ENCODE data around the gene ADRA2C. TPM values are rescaled to one million over a fixed set of nuclear protein-coding genes. Genes with fewer than 3 reads are reported as not detected.

ADRA2C gene
- total RNA-seq, 2 experiments from 2014 or later = not detected

DNA sequence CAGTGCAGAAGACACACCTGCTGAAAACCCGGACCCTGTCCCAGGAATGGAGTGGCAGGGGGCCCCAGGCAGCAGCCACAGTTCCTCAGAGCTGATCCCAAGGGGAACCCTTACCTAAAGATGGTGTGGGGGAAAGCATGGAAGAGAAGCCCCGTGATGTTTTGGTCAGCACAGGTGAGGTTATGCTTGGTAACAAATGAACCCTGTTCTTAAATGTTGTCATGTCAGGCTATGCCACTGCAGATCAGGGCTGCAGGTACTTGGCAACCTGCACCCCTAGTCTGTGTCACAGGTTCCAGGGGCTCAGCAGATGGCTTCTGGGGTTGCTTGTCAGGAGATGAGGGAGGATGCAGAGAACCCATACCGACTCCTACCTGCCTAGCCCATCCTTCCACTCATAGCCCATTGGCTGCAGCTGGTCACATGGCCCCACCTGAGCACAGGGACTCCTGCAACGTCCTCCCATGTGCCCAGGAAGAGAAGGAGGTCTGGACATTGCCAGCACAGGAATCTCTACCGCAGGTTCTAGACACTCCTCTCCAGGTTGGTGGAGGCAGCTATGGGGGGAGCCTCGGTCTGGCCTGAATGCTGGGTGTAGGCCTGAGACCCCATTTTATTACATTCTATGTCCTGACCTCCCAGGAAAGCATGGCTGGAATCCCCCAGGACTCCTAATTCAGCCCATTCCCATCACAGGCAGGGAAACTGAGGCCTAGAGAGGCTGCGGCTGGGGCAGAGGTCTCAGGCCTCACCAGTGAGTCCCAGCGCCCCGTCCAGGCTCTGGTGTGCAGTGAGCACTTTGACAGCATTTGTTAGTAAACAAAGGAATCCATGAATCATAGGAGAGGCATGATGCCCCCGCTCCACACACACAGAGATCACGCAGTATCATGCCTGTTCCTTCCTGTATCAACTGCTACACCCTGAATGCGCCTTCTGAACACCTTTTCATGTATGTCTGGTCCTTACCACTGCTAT lies 51.1 kb downstream of the ADRA2C start:
- no peak for DNase-seq
- ATAC-seq = no peak
- POLR2A ChIA-PET = no interaction called here
- Mint-ChIP-seq H3K4me1 (ENCODE audit: low read depth) (no peaks in the 10 kb centered on the region), H3K4me3 (no peak overlapping the region), H3K27ac (no peak overlapping the region), H3K27me3 (ENCODE audit: low read depth) (no peaks in the 10 kb centered on the region), H3K9me3 (ENCODE audit: insufficient read depth) (no peaks in the 10 kb centered on the region), H3K36me3 (ENCODE audit: low read depth) (no peaks in the 10 kb centered on the region)
- CTCF ChIA-PET = no interaction called here

Other genes starting within 250 kb of the ADRA2C start
- gene LRPAP1, start 234.0 kb upstream of the ADRA2C start, total RNA-seq = 10 to 100 TPM; 66.4 to 72.5 TPM